22Rv1 (cell line): ENCODE results near the gene CC2D2A.

ENCODE experiments used
- CTCF ChIP-seq: fragments of 450-650 bp; IDR thresholded peaks from 2 replicates; pipeline ENCODE4 v1.5.1; 2017; ENCODE audit warnings: mild to moderate bottlenecking
- ZFX ChIP-seq: fragments of 450-650 bp; IDR thresholded peaks from 2 replicates; pipeline ENCODE4 v1.6.1; 2017; ENCODE audit warnings: antibody characterized with exemption, borderline replicate concordance

DNA sequence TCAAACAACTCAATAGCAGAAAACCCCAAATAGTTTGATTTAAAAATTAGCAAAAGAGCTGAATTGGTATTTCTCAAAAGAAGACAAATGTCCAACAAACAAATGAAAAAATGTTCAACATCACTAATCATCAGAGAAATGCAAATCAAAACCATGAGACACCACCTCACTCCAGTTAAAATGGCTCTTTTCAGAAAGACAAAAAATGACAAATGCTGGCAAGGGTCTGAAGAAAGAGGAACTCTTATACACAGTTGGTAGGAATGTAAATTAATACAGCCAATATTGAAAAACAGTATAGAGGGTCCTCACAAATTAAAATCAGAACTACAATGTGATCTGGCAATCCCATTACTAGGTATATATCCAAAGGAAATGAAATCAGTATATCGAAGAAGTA, 115.1 kb downstream of the CC2D2A start:
- no peak for TF ChIP-seq CTCF
- TF ChIP-seq ZFX = no peak
